Left ventricle myocardium superior (tissue), 1 donor: ENCODE results near the gene PSMB9. TPM values are rescaled to one million over a fixed set of nuclear protein-coding genes. Genes with fewer than 3 reads are reported as not detected.
"Not testable (repeated sequence)": the region's sequence is repeated elsewhere in the genome, so short reads cannot be mapped to it uniquely, and the experiment has no call there.

ENCODE experiments used
- ATAC-seq: fragments of 200-7000 bp; cut with Tn5 transposase; one replicate; pipeline ENCODE4 v1.9.1; 2020; ENCODE audit warnings: mild to moderate bottlenecking, moderate library complexity
- DNase-seq: peaks from one replicate; pipeline ENCODE4 v3.0.0-alpha.2; 2020
- intact Hi-C: fragments of 100-400 bp; cut with micrococcal nuclease; formaldehyde crosslinking; loops from one replicate; pipeline ENCODE4 v1.11.0; 2022
- total RNA-seq: library from RNA; stranded (reverse); fragmentation: NEBNext Ultra II Directional; extraction: Animal tissue kit (Norgen Biotek cat#: 25700); gene quantifications from one replicate; pipeline ENCODE4 v1.2.1, GENCODE V29; 2021
- donor health status: DM: no; HTN: yes; CAD: no; lungs with severe emphysema.

The PSMB9 gene
- total RNA-seq, 1 donor from 2014 or later, result 16.3 TPM

DNA sequence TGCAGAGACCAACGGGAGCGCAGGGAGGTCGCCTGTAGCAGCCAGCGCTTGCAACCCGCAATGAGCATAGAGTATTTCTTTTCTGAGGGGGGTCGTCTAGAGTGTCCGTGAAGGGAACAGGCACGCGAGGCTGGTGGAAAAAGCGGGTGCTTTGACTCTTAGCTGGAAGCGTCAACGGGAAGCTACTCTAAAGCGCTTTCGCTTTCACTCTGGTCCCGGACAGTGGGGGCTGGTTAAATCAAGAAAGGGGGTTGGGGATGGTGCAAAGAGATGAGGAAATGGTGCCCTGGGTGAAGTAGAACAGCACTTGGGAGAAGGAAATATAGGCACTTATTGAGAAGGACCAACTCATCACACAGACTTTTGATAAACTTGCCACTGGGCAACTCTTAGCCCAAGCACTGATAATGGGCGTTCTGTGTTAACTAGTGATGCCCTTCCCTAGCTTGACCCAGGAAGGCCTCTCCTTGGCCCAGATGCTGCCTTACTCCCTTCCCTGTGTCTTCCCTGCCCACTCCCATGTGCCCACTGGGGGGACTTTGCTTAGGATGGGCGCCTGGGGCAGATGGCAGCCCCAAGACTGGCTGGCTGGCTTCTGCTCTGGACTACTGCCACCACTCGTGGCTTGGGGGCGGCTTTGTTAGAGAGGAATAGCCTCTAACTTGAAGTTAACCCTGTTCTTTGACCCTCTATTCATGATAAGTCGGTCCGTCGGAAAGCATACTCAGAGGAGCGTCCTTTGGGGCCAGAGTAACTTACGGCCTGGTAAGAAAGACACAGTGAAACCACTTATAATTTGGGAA, 585 bp downstream of the PSMB9 start:
- DNase-seq (peak; percentile 38), ATAC-seq (peak; percentile 36)
- intact Hi-C loops, result no loop called here

- intact Hi-C loops, result no loop called here
- DNase-seq (no peak), ATAC-seq (no peak)
Observed at GRCh38 chr6:32855467-32856174, 1.6 kb downstream of the PSMB9 start.

- intact Hi-C loops, result no loop called here
- ATAC-seq (no peak), DNase-seq (no peak)
Observed at GRCh38 chr6:32857156-32857891, 3.3 kb downstream of the PSMB9 start.

- ATAC-seq (no peak), DNase-seq (no peak)
- intact Hi-C loops, result no loop called here
Observed at GRCh38 chr6:32858194-32858593, 4.2 kb downstream of the PSMB9 start.

- intact Hi-C loops, result loop anchor here (10.0 kb wide), 1 partner anchor 446 kb away; no protein-coding TSS in a partner anchor
- ATAC-seq (no peak), DNase-seq (no peak)
Observed at GRCh38 chr6:32860674-32861073, 6.7 kb downstream of the PSMB9 start.

DNA sequence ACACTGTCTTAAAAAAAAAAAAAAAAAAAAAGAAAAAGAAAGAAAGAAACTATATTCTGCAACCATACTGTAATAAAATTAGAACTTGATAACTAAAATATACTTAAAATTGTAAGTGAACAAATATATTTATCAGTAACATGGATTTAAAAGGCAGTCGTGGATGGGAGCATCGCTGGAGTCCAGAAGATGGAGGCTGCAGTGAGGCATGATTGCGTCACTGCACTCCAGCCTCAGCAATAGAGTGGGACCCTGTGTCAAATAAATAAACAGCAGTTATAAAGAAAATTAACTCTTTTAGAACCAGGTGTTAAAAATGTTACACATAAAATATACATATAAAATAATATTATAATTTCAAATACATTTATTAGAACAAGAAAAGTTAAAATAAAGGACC, 8.7 kb downstream of the PSMB9 start:
- intact Hi-C loops, result loop anchor here (10.0 kb wide), 1 partner anchor 448 kb away; no protein-coding TSS in a partner anchor
- ATAC-seq, result no peak
- no peak for DNase-seq

- ATAC-seq, result no peak
- intact Hi-C loops, result loop anchor here (10.0 kb wide), 1 partner anchor 451 kb away; no protein-coding TSS in a partner anchor
- DNase-seq, result no peak
Observed at GRCh38 chr6:32865724-32866443, 11.9 kb downstream of the PSMB9 start.

GRCh38 chr6:32867022-32867477, 13.1 kb downstream of the PSMB9 start:
- DNase-seq (no peak), ATAC-seq (no peak)
- intact Hi-C loops, result loop anchor here (10.0 kb wide), 1 partner anchor 452 kb away; no protein-coding TSS in a partner anchor

- intact Hi-C loops, result loop anchor here (10.0 kb wide), 1 partner anchor 453 kb away; no protein-coding TSS in a partner anchor
- DNase-seq (no peak), ATAC-seq (no peak)
Observed at GRCh38 chr6:32867554-32868256, 13.7 kb downstream of the PSMB9 start.

DNA sequence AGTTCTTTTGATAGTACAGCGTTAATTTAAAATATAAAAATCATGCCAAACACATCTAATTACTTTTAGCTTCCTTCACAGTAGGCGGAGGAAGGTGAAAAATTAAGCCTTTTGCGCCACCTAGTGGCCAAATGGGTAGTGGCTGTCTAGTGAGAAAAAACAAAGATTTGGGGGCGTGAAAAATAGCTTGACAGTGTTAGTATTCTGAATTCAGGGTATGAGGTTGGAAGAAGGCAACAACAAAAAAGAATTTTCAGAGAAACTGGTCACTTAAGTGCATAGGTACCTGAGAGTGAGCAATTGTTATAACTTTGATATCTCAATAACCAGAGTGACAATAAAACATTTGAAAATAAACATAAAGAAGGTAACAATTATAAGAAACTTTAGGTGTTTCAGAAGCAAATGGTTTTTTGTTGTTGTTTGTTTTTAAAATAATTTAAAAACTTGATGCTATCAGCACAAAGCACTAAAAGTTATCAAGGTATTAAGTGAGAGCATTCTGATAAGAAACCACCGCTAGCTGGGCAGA, 14.3 kb downstream of the PSMB9 start:
- DNase-seq (peak; percentile 82), ATAC-seq (peak; percentile 72)
- intact Hi-C loops, result loop anchor here (10.0 kb wide), 1 partner anchor 454 kb away; no protein-coding TSS in a partner anchor

- not testable (repeated sequence) for ATAC-seq, DNase-seq
- intact Hi-C loops, result loop anchor here (5.0 kb wide), 1 partner anchor 37 kb away; the partner anchor contains the start of gene TAP2
Observed at GRCh38 chr6:32873947-32874346, 20.0 kb downstream of the PSMB9 start.

DNA sequence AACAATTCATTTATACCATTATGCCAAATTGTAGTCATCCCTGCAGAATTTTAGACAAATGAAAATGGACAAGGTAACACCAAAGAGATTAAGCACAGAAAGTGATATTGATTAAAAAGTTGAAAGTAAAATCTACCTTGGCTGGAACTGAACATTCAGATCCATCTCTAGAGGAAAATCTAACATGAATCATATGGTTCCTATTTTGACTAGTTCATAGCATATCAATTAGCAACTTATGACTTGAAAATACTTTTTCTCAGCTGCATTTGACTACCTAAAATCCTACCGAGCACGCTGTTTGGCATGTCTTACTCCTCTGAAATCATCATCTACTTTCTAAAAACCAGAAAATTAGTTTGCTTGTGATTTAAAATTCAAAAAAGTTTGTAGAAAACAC, 22.6 kb downstream of the PSMB9 start:
- ATAC-seq (no peak), DNase-seq (no peak)
- intact Hi-C loops, result no loop called here

GRCh38 chr6:32879691-32880090, 25.7 kb downstream of the PSMB9 start:
- intact Hi-C loops, result no loop called here
- no peak for ATAC-seq
- no peak for DNase-seq

- intact Hi-C loops, ATAC-seq, DNase-seq: not testable (repeated sequence)
Observed at GRCh38 chr6:32880962-32881361, 27.0 kb downstream of the PSMB9 start.

GRCh38 chr6:32882879-32883250, 28.9 kb downstream of the PSMB9 start:
- DNase-seq, result no peak
- intact Hi-C loops, result no loop called here
- no peak for ATAC-seq

GRCh38 chr6:32883789-32884188, 29.8 kb downstream of the PSMB9 start:
- intact Hi-C loops, result no loop called here
- peak; percentile 90 for ATAC-seq
- DNase-seq, result peak; percentile 34

DNA sequence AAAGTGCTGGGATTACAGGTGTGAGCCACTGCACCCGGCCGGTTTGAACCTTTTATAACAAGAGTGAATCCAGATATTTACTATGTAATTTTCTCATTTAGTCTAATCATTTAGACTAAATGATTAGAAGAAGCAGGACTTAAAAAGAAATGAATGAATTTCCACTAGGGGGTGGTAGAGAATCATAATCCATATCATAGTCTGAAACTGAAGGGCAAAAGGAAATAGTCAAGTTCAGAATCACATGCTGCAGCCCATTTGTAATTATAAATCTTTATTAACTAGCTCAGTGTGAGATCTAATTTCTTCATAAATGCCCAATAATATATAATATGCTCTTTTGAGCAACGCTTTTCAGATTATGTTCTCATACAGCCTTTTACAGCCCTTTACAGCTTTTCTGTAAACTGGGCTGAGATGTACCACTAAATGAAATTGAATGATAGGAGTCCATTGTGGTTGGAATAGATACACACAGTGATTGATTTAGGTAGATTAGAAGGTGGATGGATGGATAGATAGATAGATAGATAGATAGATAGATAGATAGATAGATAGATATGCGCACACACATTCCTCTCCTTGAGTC, 31.8 kb downstream of the PSMB9 start:
- DNase-seq, result no peak
- ATAC-seq, result peak; percentile 60
- intact Hi-C loops, result loop anchor here (5.0 kb wide), 1 partner anchor 97 kb away; no protein-coding TSS in a partner anchor
